Measurements from ENCODE around the gene ZDHHC24. TPM values are rescaled to one million over a fixed set of nuclear protein-coding genes. Genes with fewer than 3 reads are reported as not detected.

Gene ZDHHC24
- polyA plus RNA-seq, 1 donor = 8.5 TPM

- DNase-seq = no peak
- H3K36me3 ChIP-seq (ENCODE audit: control insufficient read depth, insufficient read depth, low read length) = peaks cover 15% of the 10 kb centered on the region
Measured at GRCh38 chr11:66473608-66474515, 72.0 kb downstream of the ZDHHC24 start.

GRCh38 chr11:66473167-66473566 lies 72.7 kb downstream of the ZDHHC24 start:
- no peaks in the 10 kb centered on the region for H3K27me3 ChIP-seq (ENCODE audit: control insufficient read depth, insufficient read depth, low read length)
- no peak for DNase-seq
- no peak overlapping the region for H3K27ac ChIP-seq (ENCODE audit: low read length)
- no CpG with 5 or more reads among the region's 11 CpGs for WGBS (ENCODE audit: insufficient coverage, low lambda C conversion rate)
- H3K9me3 ChIP-seq (ENCODE audit: control insufficient read depth, low read depth, low read length) = no peaks in the 10 kb centered on the region
- H3K4me1 ChIP-seq (ENCODE audit: control insufficient read depth, insufficient read depth, low read length) = no peaks in the 10 kb centered on the region
- no peak overlapping the region for H3K4me3 ChIP-seq (ENCODE audit: low read length)
- H3K36me3 ChIP-seq (ENCODE audit: control insufficient read depth, insufficient read depth, low read length) = peaks cover 15% of the 10 kb centered on the region

More at GRCh38 chr11:66473608-66474515, 72.0 kb downstream of the ZDHHC24 start:
- H3K4me3 ChIP-seq (ENCODE audit: low read length) = no peak overlapping the region
- no peaks in the 10 kb centered on the region for H3K4me1 ChIP-seq (ENCODE audit: control insufficient read depth, insufficient read depth, low read length)
- H3K27me3 ChIP-seq (ENCODE audit: control insufficient read depth, insufficient read depth, low read length) = no peaks in the 10 kb centered on the region
- no CpG with 5 or more reads among the region's 20 CpGs for WGBS (ENCODE audit: insufficient coverage, low lambda C conversion rate)
- no peak overlapping the region for H3K27ac ChIP-seq (ENCODE audit: low read length)
- H3K9me3 ChIP-seq (ENCODE audit: control insufficient read depth, low read depth, low read length) = no peaks in the 10 kb centered on the region

GRCh38 chr11:66472054-66472453 lies 73.8 kb downstream of the ZDHHC24 start:
- H3K27ac ChIP-seq (ENCODE audit: low read length) = no peak overlapping the region
- WGBS (ENCODE audit: insufficient coverage, low lambda C conversion rate) = no CpG with 5 or more reads among the region's 9 CpGs

GRCh38 chr11:66471142-66471541 lies 74.7 kb downstream of the ZDHHC24 start:
- no CpG with 5 or more reads among the region's 16 CpGs for WGBS (ENCODE audit: insufficient coverage, low lambda C conversion rate)
- no peak overlapping the region for H3K27ac ChIP-seq (ENCODE audit: low read length)

More at GRCh38 chr11:66472054-66472453, 73.8 kb downstream of the ZDHHC24 start:
- no peak for DNase-seq
- no peaks in the 10 kb centered on the region for H3K9me3 ChIP-seq (ENCODE audit: control insufficient read depth, low read depth, low read length)
- no peak overlapping the region for H3K4me3 ChIP-seq (ENCODE audit: low read length)
- H3K27me3 ChIP-seq (ENCODE audit: control insufficient read depth, insufficient read depth, low read length) = no peaks in the 10 kb centered on the region
- H3K4me1 ChIP-seq (ENCODE audit: control insufficient read depth, insufficient read depth, low read length) = peaks cover 8% of the 10 kb centered on the region
- peaks cover 15% of the 10 kb centered on the region for H3K36me3 ChIP-seq (ENCODE audit: control insufficient read depth, insufficient read depth, low read length)

More at GRCh38 chr11:66471142-66471541, 74.7 kb downstream of the ZDHHC24 start:
- peaks cover 2% of the 10 kb centered on the region for H3K9me3 ChIP-seq (ENCODE audit: control insufficient read depth, low read depth, low read length)
- peaks cover 15% of the 10 kb centered on the region for H3K36me3 ChIP-seq (ENCODE audit: control insufficient read depth, insufficient read depth, low read length)
- no peaks in the 10 kb centered on the region for H3K27me3 ChIP-seq (ENCODE audit: control insufficient read depth, insufficient read depth, low read length)
- no peak overlapping the region for H3K4me3 ChIP-seq (ENCODE audit: low read length)
- peaks cover 8% of the 10 kb centered on the region for H3K4me1 ChIP-seq (ENCODE audit: control insufficient read depth, insufficient read depth, low read length)
- DNase-seq = no peak

Other genes with a start within 250 kb of the ZDHHC24 start
- gene CD248, start 229.0 kb downstream of the ZDHHC24 start, polyA plus RNA-seq = 24.6 TPM
- 5.2 TPM for gene RIN1, start 209.6 kb downstream of the ZDHHC24 start, polyA plus RNA-seq
- 32.4 TPM for gene BRMS1, start 200.9 kb downstream of the ZDHHC24 start, polyA plus RNA-seq
- gene B4GAT1, start 198.4 kb downstream of the ZDHHC24 start, polyA plus RNA-seq = 31.0 TPM
- 13.2 TPM for gene SLC29A2, start 174.3 kb downstream of the ZDHHC24 start, polyA plus RNA-seq
- gene NPAS4, start 125.0 kb downstream of the ZDHHC24 start, polyA plus RNA-seq = 1.7 TPM
- 69.5 TPM for gene MRPL11, start 107.2 kb downstream of the ZDHHC24 start, polyA plus RNA-seq
- 5.1 TPM for gene PELI3, start 79.1 kb downstream of the ZDHHC24 start, polyA plus RNA-seq
- gene DPP3, start 65.6 kb downstream of the ZDHHC24 start, polyA plus RNA-seq = 28.8 TPM
- gene BBS1, start 35.4 kb downstream of the ZDHHC24 start, polyA plus RNA-seq = 40.8 TPM
- 0.22 TPM for gene ACTN3, start 855 bp upstream of the ZDHHC24 start, polyA plus RNA-seq
- gene CTSF, start 22.6 kb upstream of the ZDHHC24 start, polyA plus RNA-seq = 11.9 TPM
- 0.09 TPM for gene CCDC87, start 47.0 kb upstream of the ZDHHC24 start, polyA plus RNA-seq
- 55.8 TPM for gene CCS, start 47.1 kb upstream of the ZDHHC24 start, polyA plus RNA-seq
- gene RBM14, start 70.6 kb upstream of the ZDHHC24 start, polyA plus RNA-seq = 68.5 TPM
- gene RBM4, start 92.7 kb upstream of the ZDHHC24 start, polyA plus RNA-seq = 145 TPM
- gene RBM4B, start 131.8 kb upstream of the ZDHHC24 start, polyA plus RNA-seq = 38.9 TPM
- gene SPTBN2, start 183.2 kb upstream of the ZDHHC24 start, polyA plus RNA-seq = 7.1 TPM